ENCODE measurements around the gene FHIT. TPM values are rescaled to one million over a fixed set of nuclear protein-coding genes. Genes with fewer than 3 reads are reported as not detected.

FHIT gene
- total and polyA plus RNA-seq, 2 of the 4 experiments (the other 2 are of a cell fraction) = 0.07 TPM; not detected in 1

GRCh38 chr3:59904296-59904695 is 1347.0 kb downstream of the FHIT start:
- no peak overlapping the region for H2BK5ac ChIP-seq (ENCODE audit: low read depth, low read length, poor library complexity, severe bottlenecking)
- ATAC-seq (ENCODE audit: low read depth) (no peak), DNase-seq (no peak)
- no peak overlapping the region for H4K5ac ChIP-seq (ENCODE audit: low read depth, low read length)
- H3K23ac ChIP-seq (ENCODE audit: low read depth, low read length) = no peak overlapping the region
- no peak overlapping the region for H3K56ac ChIP-seq (ENCODE audit: extremely low read depth, insufficient read depth, low read length)
- H3K79me1 ChIP-seq (ENCODE audit: low read depth in 1 of 2, low read length in 2 of 2) = no peaks in the 10 kb centered on the region
- H3K27me3 ChIP-seq (ENCODE audit: control insufficient read depth, insufficient read depth, low read length) = no peaks in the 10 kb centered on the region
- no peaks in the 10 kb centered on the region for H3K9me3 ChIP-seq (ENCODE audit: control insufficient read depth, insufficient read depth, low read length)
- no peak overlapping the region for H3K9ac ChIP-seq (ENCODE audit: low read depth, low read length)
- H3K18ac ChIP-seq (ENCODE audit: low read depth, low read length) = no peak overlapping the region
- CTCF ChIA-PET = interaction anchor here (0.6 kb wide), 1 partner anchor 10 kb away, joined by 3 read pairs; no protein-coding TSS in a partner anchor
- no peak overlapping the region for H2AK9ac ChIP-seq (replicated peaks; ENCODE audit: low read depth, low read length, poor library complexity)
- 0% methylated on average over 1 of the region's 3 CpGs; no CpG with 5 or more reads in 1 of the 2 experiments for WGBS, 2 experiments (ENCODE audit: extremely low coverage in 2 of 2, insufficient read length in 1 of 2)
- H3K4ac ChIP-seq (ENCODE audit: low read depth, low read length) = no peak overlapping the region
- H2BK120ac ChIP-seq (ENCODE audit: low read depth, low read length) = no peak overlapping the region
- BruUV-seq (replicated peaks) = no TSS peak
- H3K4me1 ChIP-seq (ENCODE audit: control insufficient read depth, insufficient read depth, low read length) = no peaks in the 10 kb centered on the region
- no peak for TF ChIP-seq ELK1 (IDR thresholded peaks at IDR 0.05; ENCODE audit: borderline replicate concordance, low read depth, low read length)
- TF ChIP-seq NFE2L2 (IDR thresholded peaks at IDR 0.05; ENCODE audit: low read depth, low read length) = no peak
- no peak for TF ChIP-seq POLR2A (IDR thresholded peaks at IDR 0.05; ENCODE audit: low read depth, low read length)
- TF ChIP-seq CEBPB (IDR thresholded peaks at IDR 0.05; ENCODE audit: low read depth, low read length) = no peak
- TF ChIP-seq, protein P1, sequence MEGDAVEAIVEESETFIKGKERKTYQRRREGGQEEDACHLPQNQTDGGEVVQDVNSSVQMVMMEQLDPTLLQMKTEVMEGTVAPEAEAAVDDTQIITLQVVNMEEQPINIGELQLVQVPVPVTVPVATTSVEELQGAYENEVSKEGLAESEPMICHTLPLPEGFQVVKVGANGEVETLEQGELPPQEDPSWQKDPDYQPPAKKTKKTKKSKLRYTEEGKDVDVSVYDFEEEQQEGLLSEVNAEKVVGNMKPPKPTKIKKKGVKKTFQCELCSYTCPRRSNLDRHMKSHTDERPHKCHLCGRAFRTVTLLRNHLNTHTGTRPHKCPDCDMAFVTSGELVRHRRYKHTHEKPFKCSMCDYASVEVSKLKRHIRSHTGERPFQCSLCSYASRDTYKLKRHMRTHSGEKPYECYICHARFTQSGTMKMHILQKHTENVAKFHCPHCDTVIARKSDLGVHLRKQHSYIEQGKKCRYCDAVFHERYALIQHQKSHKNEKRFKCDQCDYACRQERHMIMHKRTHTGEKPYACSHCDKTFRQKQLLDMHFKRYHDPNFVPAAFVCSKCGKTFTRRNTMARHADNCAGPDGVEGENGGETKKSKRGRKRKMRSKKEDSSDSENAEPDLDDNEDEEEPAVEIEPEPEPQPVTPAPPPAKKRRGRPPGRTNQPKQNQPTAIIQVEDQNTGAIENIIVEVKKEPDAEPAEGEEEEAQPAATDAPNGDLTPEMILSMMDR (conservative IDR thresholded peaks at IDR 0.05; ENCODE audit: low read depth, low read length) = no peak
- no peak for TF ChIP-seq RAD21 (IDR thresholded peaks at IDR 0.05; ENCODE audit: low read length)
- TF ChIP-seq FOS (IDR thresholded peaks at IDR 0.05; ENCODE audit: low read depth, low read length) = no peak
- H3K36me3 ChIP-seq (ENCODE audit: control insufficient read depth, insufficient read depth, low read length) = no peaks in the 10 kb centered on the region
- H3K4me2 ChIP-seq (ENCODE audit: low read depth, low read length) = no peak overlapping the region
- H3K4me3 ChIP-seq (ENCODE audit: insufficient read depth, low read depth, low read length) = no peak overlapping the region
- no peak overlapping the region for H2BK15ac ChIP-seq (ENCODE audit: low read depth, low read length)
- no peak overlapping the region for H4K91ac ChIP-seq (ENCODE audit: insufficient read depth, low read depth, low read length)
- POLR2A ChIA-PET (ENCODE audit: unreplicated experiment) = no interaction called here
- no peak overlapping the region for H4K8ac ChIP-seq (ENCODE audit: low read depth in 2 of 2, low read length in 2 of 2)
- no peak overlapping the region for H2BK20ac ChIP-seq (ENCODE audit: low read depth, low read length)
- H2AFZ ChIP-seq (replicated peaks; ENCODE audit: low read length, poor library complexity) = no peak overlapping the region
- intact Hi-C loops (cut with micrococcal nuclease) (no loop called here), in situ Hi-C loops (cut with MboI; ENCODE audit: low sequenced_read_pairs) (no loop called here), dilution Hi-C loops (cut with HindIII; ENCODE audit: low sequenced_read_pairs, unreplicated experiment) (no loop called here)
- no peak overlapping the region for H3K27ac ChIP-seq (ENCODE audit: insufficient read depth, low read length)
- no peak overlapping the region for H2AK5ac ChIP-seq (ENCODE audit: low read depth, low read length)
- no peaks in the 10 kb centered on the region for H4K20me1 ChIP-seq (ENCODE audit: insufficient read depth, low read length)
- no peaks in the 10 kb centered on the region for H3K9me1 ChIP-seq (ENCODE audit: insufficient read depth, low read length)
- no peak overlapping the region for H3K14ac ChIP-seq (replicated peaks; ENCODE audit: low read depth, low read length)
